Measurements from ENCODE around the gene C10orf95. TPM values are rescaled to one million over a fixed set of nuclear protein-coding genes. Genes with fewer than 3 reads are reported as not detected.

Gene C10orf95
- total RNA-seq, 1 donor from 2014 or later, result not detected

GRCh38 chr10:102410429-102411073 is 40.8 kb downstream of the C10orf95 start:
- H3K9me3 Mint-ChIP-seq, result no peaks in the 10 kb centered on the region
- Histone ChIP-seq H3K9me3 (ENCODE audit: low read depth) (no peaks in the 10 kb centered on the region), H3K36me3 (no peaks in the 10 kb centered on the region), H2AFZ (replicated peaks) (peak overlapping the region; percentile 71), H3K79me2 (ENCODE audit: low read depth) (no peaks in the 10 kb centered on the region), H3K4me2 (peak overlapping the region; percentile 73), H3F3A (ENCODE audit: low read depth) (peaks cover 35% of the 10 kb centered on the region), H4K20me1 (ENCODE audit: low read depth) (peaks cover 29% of the 10 kb centered on the region), H3K27me3 (peaks cover 74% of the 10 kb centered on the region), H3K9ac (no peak overlapping the region), H3K27ac (no peak overlapping the region), H3K4me3 (peak overlapping the region; percentile 45), H3K4me1 (peaks cover 38% of the 10 kb centered on the region)
- H3K27me3 Mint-ChIP-seq (ENCODE audit: insufficient read depth, low read depth), result peaks cover 33% of the 10 kb centered on the region
- peak; percentile 60 for DNase-seq (ENCODE audit: low spot score)
- peaks cover 2% of the 10 kb centered on the region for H3K36me3 Mint-ChIP-seq
- no peak overlapping the region for H3K27ac Mint-ChIP-seq
- TF ChIP-seq EZH2 (IDR thresholded peaks at IDR 0.05) (peak; percentile 83), CTCF (IDR thresholded peaks at IDR 0.05) (no peak), EZH2phosphoT487 (IDR thresholded peaks at IDR 0.05) (peak; percentile 64)
- H3K4me3 Mint-ChIP-seq, result peak overlapping the region; percentile 77
- H3K4me1 Mint-ChIP-seq, result peaks cover 66% of the 10 kb centered on the region

GRCh38 chr10:102409604-102410428 is 41.5 kb downstream of the C10orf95 start:
- peaks cover 35% of the 10 kb centered on the region for H3K4me1 ChIP-seq
- H2AFZ ChIP-seq (replicated peaks), result peak overlapping the region; percentile 71
- H3K4me3 ChIP-seq, result peak overlapping the region; percentile 45
- Mint-ChIP-seq H3K27me3 (ENCODE audit: insufficient read depth, low read depth) (peaks cover 31% of the 10 kb centered on the region), H3K4me1 (peaks cover 60% of the 10 kb centered on the region), H3K36me3 (peaks cover 2% of the 10 kb centered on the region), H3K9me3 (no peaks in the 10 kb centered on the region), H3K27ac (peak overlapping the region; percentile 20), H3K4me3 (peak overlapping the region; percentile 77)
- H3K36me3 ChIP-seq, result no peaks in the 10 kb centered on the region
- H3K9me3 ChIP-seq (ENCODE audit: low read depth), result no peaks in the 10 kb centered on the region
- H4K20me1 ChIP-seq (ENCODE audit: low read depth), result peaks cover 29% of the 10 kb centered on the region
- no peaks in the 10 kb centered on the region for H3K79me2 ChIP-seq (ENCODE audit: low read depth)
- no peak for DNase-seq (ENCODE audit: low spot score)
- H3K27ac ChIP-seq, result no peak overlapping the region
- peaks cover 35% of the 10 kb centered on the region for H3F3A ChIP-seq (ENCODE audit: low read depth)
- H3K9ac ChIP-seq, result no peak overlapping the region
- TF ChIP-seq EZH2phosphoT487 (IDR thresholded peaks at IDR 0.05) (peak; percentile 63), CTCF (IDR thresholded peaks at IDR 0.05) (no peak), EZH2 (IDR thresholded peaks at IDR 0.05) (peak; percentile 74)
- H3K27me3 ChIP-seq, result peaks cover 80% of the 10 kb centered on the region
- H3K4me2 ChIP-seq, result peak overlapping the region; percentile 76

GRCh38 chr10:102408728-102409603 is 42.4 kb downstream of the C10orf95 start:
- peak overlapping the region; percentile 41 for H3K4me3 ChIP-seq
- TF ChIP-seq EZH2 (IDR thresholded peaks at IDR 0.05) (peak; percentile 86), CTCF (IDR thresholded peaks at IDR 0.05) (no peak), EZH2phosphoT487 (IDR thresholded peaks at IDR 0.05) (peak; percentile 52)
- H3K9me3 Mint-ChIP-seq, result no peaks in the 10 kb centered on the region
- H4K20me1 ChIP-seq (ENCODE audit: low read depth), result peaks cover 25% of the 10 kb centered on the region
- peaks cover 85% of the 10 kb centered on the region for H3K27me3 ChIP-seq
- H3K9me3 ChIP-seq (ENCODE audit: low read depth), result no peaks in the 10 kb centered on the region
- peak overlapping the region; percentile 76 for H3K4me2 ChIP-seq
- DNase-seq (ENCODE audit: low spot score), result peak; percentile 79
- H3K9ac ChIP-seq, result no peak overlapping the region
- H3K36me3 ChIP-seq, result no peaks in the 10 kb centered on the region
- H3F3A ChIP-seq (ENCODE audit: low read depth), result peaks cover 31% of the 10 kb centered on the region
- H3K27ac ChIP-seq, result no peak overlapping the region
- peaks cover 27% of the 10 kb centered on the region for H3K4me1 ChIP-seq
- H3K36me3 Mint-ChIP-seq, result peaks cover 2% of the 10 kb centered on the region
- no peak overlapping the region for H2AFZ ChIP-seq (replicated peaks)
- peak overlapping the region; percentile 20 for H3K27ac Mint-ChIP-seq
- H3K27me3 Mint-ChIP-seq (ENCODE audit: insufficient read depth, low read depth), result peaks cover 32% of the 10 kb centered on the region
- H3K4me3 Mint-ChIP-seq, result peak overlapping the region; percentile 81
- peaks cover 51% of the 10 kb centered on the region for H3K4me1 Mint-ChIP-seq
- no peaks in the 10 kb centered on the region for H3K79me2 ChIP-seq (ENCODE audit: low read depth)

Measured in neural progenitor cell (in vitro differentiated cells).